ENCODE data around the gene EIF2B2.

DNA sequence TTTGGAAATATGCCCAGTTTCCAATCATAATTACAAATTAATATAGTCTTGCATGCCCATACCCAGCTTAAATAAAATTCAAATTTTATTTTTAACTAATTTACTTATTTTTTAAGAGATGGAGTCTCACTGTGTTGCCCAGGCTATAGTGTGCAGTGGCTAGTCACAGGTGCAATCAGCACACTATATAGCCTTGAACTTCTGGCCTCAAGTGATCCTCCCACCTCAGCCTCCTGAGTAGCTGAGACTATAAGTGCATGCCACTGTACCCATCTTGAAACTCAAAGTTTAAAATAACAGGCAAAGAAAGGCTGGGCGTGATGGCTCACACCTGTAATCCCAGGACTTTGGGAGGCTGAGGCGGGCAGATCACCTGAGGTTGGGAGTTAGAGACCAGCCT is 38.2 kb downstream of the EIF2B2 start:
- TF ChIP-seq POLR2A (IDR thresholded peaks at IDR 0.05; ENCODE audit: low read depth) = no peak
- TF ChIP-seq, protein P1, sequence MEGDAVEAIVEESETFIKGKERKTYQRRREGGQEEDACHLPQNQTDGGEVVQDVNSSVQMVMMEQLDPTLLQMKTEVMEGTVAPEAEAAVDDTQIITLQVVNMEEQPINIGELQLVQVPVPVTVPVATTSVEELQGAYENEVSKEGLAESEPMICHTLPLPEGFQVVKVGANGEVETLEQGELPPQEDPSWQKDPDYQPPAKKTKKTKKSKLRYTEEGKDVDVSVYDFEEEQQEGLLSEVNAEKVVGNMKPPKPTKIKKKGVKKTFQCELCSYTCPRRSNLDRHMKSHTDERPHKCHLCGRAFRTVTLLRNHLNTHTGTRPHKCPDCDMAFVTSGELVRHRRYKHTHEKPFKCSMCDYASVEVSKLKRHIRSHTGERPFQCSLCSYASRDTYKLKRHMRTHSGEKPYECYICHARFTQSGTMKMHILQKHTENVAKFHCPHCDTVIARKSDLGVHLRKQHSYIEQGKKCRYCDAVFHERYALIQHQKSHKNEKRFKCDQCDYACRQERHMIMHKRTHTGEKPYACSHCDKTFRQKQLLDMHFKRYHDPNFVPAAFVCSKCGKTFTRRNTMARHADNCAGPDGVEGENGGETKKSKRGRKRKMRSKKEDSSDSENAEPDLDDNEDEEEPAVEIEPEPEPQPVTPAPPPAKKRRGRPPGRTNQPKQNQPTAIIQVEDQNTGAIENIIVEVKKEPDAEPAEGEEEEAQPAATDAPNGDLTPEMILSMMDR (IDR thresholded peaks at IDR 0.05) = no peak
- TF ChIP-seq POLR2AphosphoS5 (IDR thresholded peaks at IDR 0.05) = no peak
- TF ChIP-seq EP300 (IDR thresholded peaks at IDR 0.05) = no peak
